ENCODE measurements around the gene SYT5. TPM values are rescaled to one million over a fixed set of nuclear protein-coding genes. Genes with fewer than 3 reads are reported as not detected.

Gene SYT5
- total and polyA plus RNA-seq, 2 experiments from 2014 or later: 0.98 to 1.4 TPM

DNA sequence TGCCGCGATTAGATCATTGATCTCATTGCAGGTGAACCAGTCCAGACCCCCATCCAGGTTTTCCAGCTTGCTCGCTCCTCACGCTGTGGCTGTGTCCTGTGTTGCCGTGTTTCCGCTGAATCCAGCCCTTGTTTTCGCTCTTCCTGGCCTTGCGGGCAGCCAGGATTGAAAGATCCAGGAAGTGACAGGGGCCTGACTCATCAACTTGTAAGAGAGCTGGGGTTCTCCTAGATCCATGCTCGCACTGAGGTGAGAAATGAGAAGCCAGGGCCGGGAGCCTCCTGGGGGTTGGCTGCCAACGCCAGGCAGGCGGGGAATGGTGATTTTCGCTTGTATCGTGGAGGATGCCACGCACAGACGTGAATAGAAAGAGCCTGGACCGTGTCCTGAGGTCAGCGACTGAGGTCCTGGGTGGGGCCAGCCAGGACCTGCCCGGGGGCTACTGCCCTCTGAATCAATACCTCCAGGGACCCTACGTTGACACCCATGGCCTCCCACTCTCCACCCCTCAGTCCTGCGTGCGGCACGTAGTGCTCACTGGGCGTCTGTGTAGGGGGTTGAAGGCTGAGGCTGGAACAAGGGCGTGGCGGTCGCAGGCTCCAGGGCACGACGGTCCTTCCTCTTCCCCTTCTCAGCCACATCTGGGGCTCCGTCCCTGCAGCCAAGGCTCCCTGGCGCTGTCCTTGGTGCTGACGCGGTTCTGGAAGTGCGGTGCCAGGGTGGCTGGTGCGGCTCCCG, 36.5 kb upstream of the SYT5 start:
- H2AFZ ChIP-seq: no peak overlapping the region
- peak; percentile 92 for DNase-seq (ENCODE audit: low spot score)

GRCh38 chr19:55213547-55213946, 33.5 kb upstream of the SYT5 start:
- H2AFZ ChIP-seq: no peak overlapping the region
- H3K36me3 ChIP-seq (replicated peaks; ENCODE audit: insufficient read depth, low read depth): no peaks in the 10 kb centered on the region
- WGBS (ENCODE audit: low lambda C conversion rate, missing lambda C conversion rate): 92% methylated on average over 7 of the region's 7 CpGs

More for the DNA sequence above, 36.5 kb upstream of the SYT5 start:
- H4K20me1 ChIP-seq (ENCODE audit: insufficient read depth, poor library complexity, severe bottlenecking): no peaks in the 10 kb centered on the region
- H3K9me3 ChIP-seq (ENCODE audit: low read depth): no peaks in the 10 kb centered on the region
- no peaks in the 10 kb centered on the region for H3K9me2 ChIP-seq (replicated peaks; ENCODE audit: insufficient read depth)
- no peaks in the 10 kb centered on the region for H3K79me2 ChIP-seq
- peak overlapping the region; percentile 88 for H3K27ac ChIP-seq
- TF ChIP-seq EZH2 (IDR thresholded peaks at IDR 0.05; ENCODE audit: borderline replicate concordance) (no peak), EZH2phosphoT487 (IDR thresholded peaks at IDR 0.05; ENCODE audit: low read depth, severe bottlenecking, unreplicated experiment) (no peak)
- TF ChIP-seq, protein P1, sequence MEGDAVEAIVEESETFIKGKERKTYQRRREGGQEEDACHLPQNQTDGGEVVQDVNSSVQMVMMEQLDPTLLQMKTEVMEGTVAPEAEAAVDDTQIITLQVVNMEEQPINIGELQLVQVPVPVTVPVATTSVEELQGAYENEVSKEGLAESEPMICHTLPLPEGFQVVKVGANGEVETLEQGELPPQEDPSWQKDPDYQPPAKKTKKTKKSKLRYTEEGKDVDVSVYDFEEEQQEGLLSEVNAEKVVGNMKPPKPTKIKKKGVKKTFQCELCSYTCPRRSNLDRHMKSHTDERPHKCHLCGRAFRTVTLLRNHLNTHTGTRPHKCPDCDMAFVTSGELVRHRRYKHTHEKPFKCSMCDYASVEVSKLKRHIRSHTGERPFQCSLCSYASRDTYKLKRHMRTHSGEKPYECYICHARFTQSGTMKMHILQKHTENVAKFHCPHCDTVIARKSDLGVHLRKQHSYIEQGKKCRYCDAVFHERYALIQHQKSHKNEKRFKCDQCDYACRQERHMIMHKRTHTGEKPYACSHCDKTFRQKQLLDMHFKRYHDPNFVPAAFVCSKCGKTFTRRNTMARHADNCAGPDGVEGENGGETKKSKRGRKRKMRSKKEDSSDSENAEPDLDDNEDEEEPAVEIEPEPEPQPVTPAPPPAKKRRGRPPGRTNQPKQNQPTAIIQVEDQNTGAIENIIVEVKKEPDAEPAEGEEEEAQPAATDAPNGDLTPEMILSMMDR (IDR thresholded peaks at IDR 0.05; ENCODE audit: poor library complexity): no peak
- H3K27me3 ChIP-seq: no peaks in the 10 kb centered on the region
- peak overlapping the region; percentile 45 for H3K4me3 ChIP-seq
- H3K4me2 ChIP-seq: peak overlapping the region; percentile 93
- WGBS (ENCODE audit: low lambda C conversion rate, missing lambda C conversion rate): 7% methylated on average over 36 of the region's 36 CpGs
- peaks cover 8% of the 10 kb centered on the region for H3K4me1 ChIP-seq (ENCODE audit: insufficient read depth)
- H3K36me3 ChIP-seq (replicated peaks; ENCODE audit: insufficient read depth, low read depth): no peaks in the 10 kb centered on the region

GRCh38 chr19:55212447-55212846, 32.4 kb upstream of the SYT5 start:
- Histone ChIP-seq H3K27ac (no peak overlapping the region), H3K4me2 (no peak overlapping the region), H3K36me3 (replicated peaks; ENCODE audit: insufficient read depth, low read depth) (no peaks in the 10 kb centered on the region), H3K4me1 (ENCODE audit: insufficient read depth) (peaks cover 23% of the 10 kb centered on the region), H3K79me2 (no peaks in the 10 kb centered on the region), H3K9me3 (ENCODE audit: low read depth) (no peaks in the 10 kb centered on the region), H3K9me2 (replicated peaks; ENCODE audit: insufficient read depth) (no peaks in the 10 kb centered on the region), H4K20me1 (ENCODE audit: insufficient read depth, poor library complexity, severe bottlenecking) (no peaks in the 10 kb centered on the region), H3K27me3 (no peaks in the 10 kb centered on the region), H2AFZ (no peak overlapping the region), H3K4me3 (no peak overlapping the region)
- TF ChIP-seq, protein P1 (IDR thresholded peaks at IDR 0.05; ENCODE audit: poor library complexity): peak; percentile 29
- no peak for TF ChIP-seq EZH2 (IDR thresholded peaks at IDR 0.05; ENCODE audit: borderline replicate concordance)
- 87% methylated on average over 3 of the region's 3 CpGs for WGBS (ENCODE audit: low lambda C conversion rate, missing lambda C conversion rate)
- peak; percentile 34 for DNase-seq (ENCODE audit: low spot score)

More at GRCh38 chr19:55213547-55213946, 33.5 kb upstream of the SYT5 start:
- H3K79me2 ChIP-seq: no peaks in the 10 kb centered on the region
- H3K4me2 ChIP-seq: no peak overlapping the region
- H3K4me1 ChIP-seq (ENCODE audit: insufficient read depth): peaks cover 23% of the 10 kb centered on the region
- H3K27ac ChIP-seq: no peak overlapping the region
- no peak for DNase-seq (ENCODE audit: low spot score)
- H4K20me1 ChIP-seq (ENCODE audit: insufficient read depth, poor library complexity, severe bottlenecking): no peaks in the 10 kb centered on the region
- TF ChIP-seq EZH2 (IDR thresholded peaks at IDR 0.05; ENCODE audit: borderline replicate concordance) (no peak), EZH2phosphoT487 (IDR thresholded peaks at IDR 0.05; ENCODE audit: low read depth, severe bottlenecking, unreplicated experiment) (no peak)
- TF ChIP-seq, protein P1 (IDR thresholded peaks at IDR 0.05; ENCODE audit: poor library complexity): no peak
- H3K27me3 ChIP-seq: no peaks in the 10 kb centered on the region
- H3K9me2 ChIP-seq (replicated peaks; ENCODE audit: insufficient read depth): no peaks in the 10 kb centered on the region
- no peaks in the 10 kb centered on the region for H3K9me3 ChIP-seq (ENCODE audit: low read depth)
- no peak overlapping the region for H3K4me3 ChIP-seq

Data from hepatocyte (in vitro differentiated cells).